Mesenchymal stem cell (in vitro differentiated cells and primary cell): ENCODE data around the gene MARK1.
"Not testable (repeated sequence)": the region's sequence is repeated elsewhere in the genome, so short reads cannot be mapped to it uniquely, and the experiment has no call there.

Experiments
- DNase-seq: peaks from one replicate; pipeline ENCODE4 v3.0.0-alpha.2; 2013
- H2AFZ ChIP-seq: one replicate; pipeline ENCODE4 v1.6.1; 2013; ENCODE audit warnings: low read depth, mild to moderate bottlenecking, control low read depth, inconsistent platforms, low read length, moderate library complexity
- H2AK5ac ChIP-seq: 2 replicates; pipeline ENCODE4 v1.6.1; 2013; ENCODE audit warnings: low read length, moderate library complexity, mild to moderate bottlenecking, inconsistent platforms; ENCODE audit not compliant: severe bottlenecking
- H2BK120ac ChIP-seq: one replicate; pipeline ENCODE4 v1.6.1; 2013; ENCODE audit warnings: low read depth, mild to moderate bottlenecking, inconsistent platforms, low read length, moderate library complexity
- H2BK12ac ChIP-seq, 2 experiments: one replicate each; pipeline ENCODE4 v1.6.1; 2013; ENCODE audit warnings: inconsistent platforms in 2 of 2, low read length in 2 of 2, mild to moderate bottlenecking in 2 of 2, moderate library complexity in 2 of 2, control low read depth in 1 of 2
- H2BK15ac ChIP-seq: one replicate; pipeline ENCODE4 v1.6.1; 2013; ENCODE audit warnings: mild to moderate bottlenecking, low read depth, inconsistent platforms; ENCODE audit not compliant: poor library complexity, severe bottlenecking
- H2BK5ac ChIP-seq: 2 replicates; pipeline ENCODE4 v1.6.1; 2013; ENCODE audit warnings: low read depth, mild to moderate bottlenecking, low read length, control low read depth, inconsistent platforms; ENCODE audit not compliant: poor library complexity, severe bottlenecking
- H3K14ac ChIP-seq, 2 experiments: one replicate each; pipeline ENCODE4 v1.6.1; 2013; ENCODE audit warnings: inconsistent platforms in 2 of 2, low read length in 2 of 2, control low read depth in 1 of 2, mild to moderate bottlenecking in 1 of 2, moderate library complexity in 1 of 2
- H3K18ac ChIP-seq, 2 experiments: one replicate each; pipeline ENCODE4 v1.6.1; 2013; ENCODE audit warnings: inconsistent platforms in 2 of 2, low read length in 2 of 2, control low read depth in 1 of 2, low read depth in 1 of 2, mild to moderate bottlenecking in 1 of 2
- H3K23ac ChIP-seq, 2 experiments: one replicate each; pipeline ENCODE4 v1.6.1; 2013; ENCODE audit warnings: inconsistent platforms in 2 of 2, low read length in 2 of 2, mild to moderate bottlenecking in 2 of 2, moderate library complexity in 2 of 2, control low read depth in 1 of 2
- H3K27ac ChIP-seq: 2 replicates; pipeline ENCODE4 v1.5.1; 2013; ENCODE audit warnings: mild to moderate bottlenecking, moderate library complexity, low read length, control low read depth, inconsistent platforms; ENCODE audit not compliant: poor library complexity, severe bottlenecking
- H3K27me3 ChIP-seq, 2 experiments: 2 replicates each; pipeline versions ENCODE4 v1.6.1 to v1.7.0; 2013; ENCODE audit warnings: low read length in 2 of 2, mild to moderate bottlenecking in 2 of 2, moderate library complexity in 2 of 2, control low read depth in 1 of 2, inconsistent platforms in 1 of 2; ENCODE audit not compliant: control insufficient read depth in 1 of 2, insufficient read depth in 1 of 2
- H3K36me3 ChIP-seq, 2 experiments: 2 replicates each; pipeline versions ENCODE4 v1.6.1 to v1.7.0; 2013; ENCODE audit warnings: low read length in 2 of 2, control low read depth in 1 of 2, inconsistent platforms in 1 of 2, low read depth in 1 of 2, mild to moderate bottlenecking in 1 of 2; ENCODE audit not compliant: insufficient read depth in 2 of 2, control insufficient read depth in 1 of 2
- H3K4ac ChIP-seq, 2 experiments: one replicate each; pipeline ENCODE4 v1.6.1; 2013; ENCODE audit warnings: inconsistent platforms in 2 of 2, low read length in 2 of 2, mild to moderate bottlenecking in 2 of 2, moderate library complexity in 2 of 2, control low read depth in 1 of 2, low read depth in 1 of 2
- H3K4me1 ChIP-seq: 2 replicates; pipeline ENCODE4 v1.6.1; 2013; ENCODE audit warnings: low read depth, low read length, control low read depth; ENCODE audit not compliant: control insufficient read depth, insufficient read depth
- H3K4me2 ChIP-seq: 2 replicates; pipeline ENCODE4 v1.6.1; 2013; ENCODE audit warnings: low read length, mild to moderate bottlenecking, inconsistent platforms; ENCODE audit not compliant: poor library complexity, severe bottlenecking
- H3K4me3 ChIP-seq, 2 experiments: 2 replicates each; pipeline versions ENCODE4 v1.5.1 to v1.7.0; 2013; ENCODE audit warnings: low read length in 2 of 2, mild to moderate bottlenecking in 2 of 2, control low read depth in 1 of 2, low read depth in 1 of 2; ENCODE audit not compliant: insufficient read depth in 1 of 2
- H3K79me1 ChIP-seq: replicated peaks from 2 replicates; pipeline ENCODE4 v1.6.1; 2013; ENCODE audit warnings: mild to moderate bottlenecking, control low read depth, low read length, inconsistent platforms; ENCODE audit not compliant: poor library complexity, severe bottlenecking
- H3K9ac ChIP-seq: 2 replicates; pipeline ENCODE4 v1.7.0; 2013; ENCODE audit warnings: mild to moderate bottlenecking, low read length, moderate library complexity
- H3K9me3 ChIP-seq: 2 replicates; pipeline ENCODE4 v1.7.0; 2013; ENCODE audit warnings: mild to moderate bottlenecking, low read length; ENCODE audit not compliant: control insufficient read depth
- H4K8ac ChIP-seq: one replicate; pipeline ENCODE4 v1.6.1; 2013; ENCODE audit warnings: inconsistent platforms, mild to moderate bottlenecking, low read length, moderate library complexity
- H4K91ac ChIP-seq: one replicate; pipeline ENCODE4 v1.6.1; 2013; ENCODE audit warnings: mild to moderate bottlenecking, low read length, inconsistent platforms
- WGBS: methylation state at CpG from one replicate; pipeline ENCODE4 v1.1.7; 2013; ENCODE audit warnings: mixed read lengths; 5-methylcytosine and 5-hydroxymethylcytosine counted together

Gene MARK1

GRCh38 chr1:220595179-220595578 is 67.2 kb downstream of the MARK1 start:
- Histone ChIP-seq H3K23ac (no peak overlapping the region), H2BK12ac (no peak overlapping the region), H3K27ac (no peak overlapping the region), H3K4ac (no peak overlapping the region), H2BK5ac (no peak overlapping the region), H3K79me1 (no peaks in the 10 kb centered on the region), H3K4me2 (no peak overlapping the region), H3K9ac (no peak overlapping the region), H2AK5ac (no peak overlapping the region), H3K4me3 (no peak overlapping the region), H2BK15ac (no peak overlapping the region), H3K9me3 (no peaks in the 10 kb centered on the region), H3K14ac (no peak overlapping the region), H3K18ac (no peak overlapping the region), H3K4me1 (no peaks in the 10 kb centered on the region), H3K27me3 (no peaks in the 10 kb centered on the region), H4K91ac (no peak overlapping the region), H4K8ac (no peak overlapping the region), H2AFZ (no peak overlapping the region), H3K36me3 (no peaks in the 10 kb centered on the region), H2BK120ac (no peak overlapping the region)
- DNase-seq: no peak
- WGBS: 73% methylated on average over 3 of the region's 3 CpGs

GRCh38 chr1:220604926-220605325 is 77.0 kb downstream of the MARK1 start:
- Histone ChIP-seq H3K4me1 (no peaks in the 10 kb centered on the region), H3K4me2 (no peak overlapping the region), H3K27ac (no peak overlapping the region), H3K18ac (no peak overlapping the region), H3K79me1 (no peaks in the 10 kb centered on the region), H4K8ac (no peak overlapping the region), H3K36me3 (no peaks in the 10 kb centered on the region), H2BK12ac (no peak overlapping the region), H3K14ac (no peak overlapping the region), H3K4ac (no peak overlapping the region), H4K91ac (no peak overlapping the region), H3K23ac (no peak overlapping the region), H2BK15ac (no peak overlapping the region), H2AK5ac (no peak overlapping the region), H3K27me3 (no peaks in the 10 kb centered on the region), H2AFZ (no peak overlapping the region), H3K4me3 (no peak overlapping the region), H2BK5ac (no peak overlapping the region), H2BK120ac (no peak overlapping the region), H3K9me3 (no peaks in the 10 kb centered on the region), H3K9ac (no peak overlapping the region)
- no peak for DNase-seq
- WGBS: no CpG with 5 or more reads among the region's 3 CpGs

- H2BK12ac ChIP-seq: not testable (repeated sequence)
- WGBS: 83% methylated on average over 1 of the region's 4 CpGs
Measured at GRCh38 chr1:220605651-220606050, 77.7 kb downstream of the MARK1 start.

GRCh38 chr1:220611100-220611499 is 83.2 kb downstream of the MARK1 start:
- not testable (repeated sequence) for H2AFZ ChIP-seq, H3K4ac ChIP-seq, H3K36me3 ChIP-seq, H4K91ac ChIP-seq, H3K4me3 ChIP-seq, H3K9ac ChIP-seq, H2AK5ac ChIP-seq, DNase-seq, H3K27ac ChIP-seq, H3K4me1 ChIP-seq, H3K14ac ChIP-seq, H3K79me1 ChIP-seq, H3K27me3 ChIP-seq, H2BK12ac ChIP-seq, H4K8ac ChIP-seq, H3K23ac ChIP-seq, H2BK5ac ChIP-seq, H3K4me2 ChIP-seq, H2BK15ac ChIP-seq, H3K9me3 ChIP-seq, H2BK120ac ChIP-seq
- H3K18ac ChIP-seq: peak overlapping the region in 1 of 2 experiments; percentile 12
- 88% methylated on average over 11 of the region's 11 CpGs for WGBS

More at GRCh38 chr1:220605651-220606050, 77.7 kb downstream of the MARK1 start:
- not testable (repeated sequence) for H3K9ac ChIP-seq, H3K18ac ChIP-seq, H3K79me1 ChIP-seq, H4K8ac ChIP-seq, H3K27ac ChIP-seq, H3K27me3 ChIP-seq, H3K9me3 ChIP-seq, H3K14ac ChIP-seq, H3K4me3 ChIP-seq, DNase-seq, H4K91ac ChIP-seq, H3K23ac ChIP-seq, H3K36me3 ChIP-seq, H2AFZ ChIP-seq, H3K4me1 ChIP-seq, H2AK5ac ChIP-seq, H2BK15ac ChIP-seq, H2BK120ac ChIP-seq, H2BK5ac ChIP-seq, H3K4me2 ChIP-seq, H3K4ac ChIP-seq
